HL-60/S4 (cell line): ENCODE data around the gene EWSR1.
"Not testable (repeated sequence)": the region's sequence is repeated elsewhere in the genome, so short reads cannot be mapped to it uniquely, and the experiment has no call there.

Experiments
- in situ Hi-C: fragments of 300-500 bp; cut with MboI; formaldehyde crosslinking; loops from 2 replicates; pipeline ENCODE4 v1.14.3; 2022; ENCODE audit warnings: low sequenced_read_pairs

EWSR1 gene, protein sequence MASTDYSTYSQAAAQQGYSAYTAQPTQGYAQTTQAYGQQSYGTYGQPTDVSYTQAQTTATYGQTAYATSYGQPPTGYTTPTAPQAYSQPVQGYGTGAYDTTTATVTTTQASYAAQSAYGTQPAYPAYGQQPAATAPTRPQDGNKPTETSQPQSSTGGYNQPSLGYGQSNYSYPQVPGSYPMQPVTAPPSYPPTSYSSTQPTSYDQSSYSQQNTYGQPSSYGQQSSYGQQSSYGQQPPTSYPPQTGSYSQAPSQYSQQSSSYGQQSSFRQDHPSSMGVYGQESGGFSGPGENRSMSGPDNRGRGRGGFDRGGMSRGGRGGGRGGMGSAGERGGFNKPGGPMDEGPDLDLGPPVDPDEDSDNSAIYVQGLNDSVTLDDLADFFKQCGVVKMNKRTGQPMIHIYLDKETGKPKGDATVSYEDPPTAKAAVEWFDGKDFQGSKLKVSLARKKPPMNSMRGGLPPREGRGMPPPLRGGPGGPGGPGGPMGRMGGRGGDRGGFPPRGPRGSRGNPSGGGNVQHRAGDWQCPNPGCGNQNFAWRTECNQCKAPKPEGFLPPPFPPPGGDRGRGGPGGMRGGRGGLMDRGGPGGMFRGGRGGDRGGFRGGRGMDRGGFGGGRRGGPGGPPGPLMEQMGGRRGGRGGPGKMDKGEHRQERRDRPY

GRCh38 chr22:29267858-29268510 lies at the start of gene EWSR1, which contains the start of gene RHBDD3:
TSS of gene EWSR1 (plus strand) at chr22:29268268. CDS start at chr22:29268337, 69 bp downstream.
TSS of gene RHBDD3 (minus strand) at chr22:29267981. CDS start at chr22:29265626, 2,355 bp downstream.
- in situ Hi-C loops, result no loop called here

DNA sequence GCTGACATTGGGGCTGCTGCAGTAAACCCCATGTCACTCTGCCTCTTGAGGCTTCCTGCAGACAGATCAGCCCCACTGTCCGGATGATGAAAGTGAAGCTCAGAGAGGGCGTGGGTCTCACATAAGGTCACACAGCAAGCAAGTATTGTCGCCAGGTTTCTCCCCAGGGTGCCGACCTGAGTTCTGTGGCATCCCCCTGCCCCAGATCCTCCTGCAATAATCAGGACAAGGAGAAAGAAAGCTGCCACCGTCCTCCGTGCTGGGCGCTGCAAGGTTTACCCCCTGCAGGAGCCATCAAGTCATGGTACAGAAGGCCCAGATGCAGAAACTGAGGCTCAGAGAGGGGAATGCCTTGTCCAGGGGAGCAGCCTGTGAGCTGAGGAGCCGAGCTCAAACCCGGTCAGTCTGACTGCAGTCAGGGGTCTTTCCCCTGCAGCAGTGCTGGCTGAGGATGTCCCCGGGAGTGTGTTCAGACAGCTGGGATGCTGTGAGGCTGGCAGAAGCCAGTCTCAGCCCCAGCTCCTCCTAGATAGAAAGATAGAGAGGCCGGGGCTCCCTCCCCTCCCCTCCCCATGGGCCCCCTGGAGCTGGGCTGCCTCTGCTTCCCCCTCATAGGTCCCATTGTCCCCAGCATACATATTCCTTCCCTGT lies 49.2 kb upstream of the EWSR1 start:
- in situ Hi-C loops, result no loop called here

GRCh38 chr22:29219409-29219782 lies 48.7 kb upstream of the EWSR1 start:
- in situ Hi-C loops, result not testable (repeated sequence)

DNA sequence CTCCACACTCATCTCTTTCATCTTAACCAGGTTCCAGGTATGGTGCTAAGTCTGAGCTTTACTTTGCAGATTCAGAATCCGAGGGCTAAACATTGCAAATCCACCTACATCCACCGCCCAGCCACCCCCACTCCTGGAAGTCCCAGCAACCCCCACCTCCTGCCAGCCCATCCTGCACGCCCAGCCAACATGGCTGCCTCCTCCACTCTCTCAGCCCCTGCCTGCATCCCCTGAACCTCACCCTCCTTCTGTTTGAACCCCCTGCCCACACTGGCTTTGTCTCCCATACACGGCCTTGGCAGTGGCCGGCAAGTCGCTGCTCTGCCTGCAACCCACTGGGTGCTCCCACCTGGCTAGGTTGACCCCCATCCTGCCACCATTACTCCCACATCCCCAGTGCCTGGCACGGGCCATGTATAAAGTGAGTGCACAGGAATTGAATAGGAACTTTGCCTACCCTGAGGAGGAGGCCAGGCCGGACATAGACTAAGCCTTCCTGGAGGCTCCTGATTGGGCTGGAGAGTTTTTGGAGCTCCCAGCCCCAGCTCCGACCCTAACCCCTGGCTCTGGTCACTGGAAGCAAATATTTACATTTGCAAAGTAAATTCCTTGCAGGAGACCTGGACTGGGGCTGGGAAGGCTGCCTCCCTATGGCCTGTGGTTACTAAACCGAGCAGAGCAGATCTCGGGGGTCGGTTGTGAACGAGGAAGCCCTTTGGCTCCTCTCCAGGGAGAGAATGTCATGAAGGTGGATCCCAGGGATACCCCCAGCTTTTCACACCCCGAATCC lies 48.0 kb upstream of the EWSR1 start:
- in situ Hi-C loops, result no loop called here

- in situ Hi-C loops, result no loop called here
These were observed 43.8 kb upstream of the EWSR1 start for GRCh38 chr22:29224121-29224858.

- in situ Hi-C loops, result loop anchor here (25.0 kb wide), 1 partner anchor 613 kb away; no protein-coding TSS in a partner anchor
These were observed 43.1 kb upstream of the EWSR1 start for GRCh38 chr22:29224859-29225410.

GRCh38 chr22:29225422-29226090 lies 42.5 kb upstream of the EWSR1 start:
- in situ Hi-C loops, result loop anchor here (25.0 kb wide), 1 partner anchor 613 kb away; no protein-coding TSS in a partner anchor

DNA sequence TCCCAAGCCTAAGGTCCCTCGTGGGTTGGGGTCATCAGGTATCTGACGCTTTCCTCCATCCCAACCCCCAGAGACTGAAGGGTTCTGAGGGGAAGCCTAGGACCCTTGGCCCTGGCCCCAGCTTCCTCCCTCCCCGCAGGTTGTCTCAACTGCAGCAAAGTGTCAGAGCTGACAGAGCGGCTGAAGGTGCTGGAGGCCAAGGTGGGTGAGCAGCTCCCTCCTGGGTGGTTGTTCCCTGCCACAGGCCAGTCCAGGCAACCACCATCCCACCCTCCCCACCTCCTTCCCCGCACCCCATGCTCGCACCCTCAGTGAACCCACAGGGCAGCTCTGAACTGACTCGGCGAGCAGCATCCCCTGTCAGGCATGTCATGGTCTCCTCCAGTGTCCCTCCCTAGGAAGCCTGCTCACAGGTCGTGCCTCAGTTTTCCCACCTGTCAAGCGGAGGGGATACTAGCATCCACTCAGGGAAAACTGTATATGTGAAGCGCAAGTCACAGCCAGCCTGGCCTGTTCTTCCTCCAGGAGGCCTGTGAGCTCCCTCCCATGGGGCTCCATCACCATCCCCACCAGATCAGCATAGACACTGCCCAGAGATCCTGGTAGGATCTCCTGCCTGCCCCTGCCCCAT lies 41.6 kb upstream of the EWSR1 start:
- in situ Hi-C loops, result loop anchor here (25.0 kb wide), 1 partner anchor 614 kb away; no protein-coding TSS in a partner anchor

- in situ Hi-C loops, result loop anchor here (25.0 kb wide), 1 partner anchor 619 kb away; no protein-coding TSS in a partner anchor
These were observed 36.8 kb upstream of the EWSR1 start for GRCh38 chr22:29230972-29231875.

DNA sequence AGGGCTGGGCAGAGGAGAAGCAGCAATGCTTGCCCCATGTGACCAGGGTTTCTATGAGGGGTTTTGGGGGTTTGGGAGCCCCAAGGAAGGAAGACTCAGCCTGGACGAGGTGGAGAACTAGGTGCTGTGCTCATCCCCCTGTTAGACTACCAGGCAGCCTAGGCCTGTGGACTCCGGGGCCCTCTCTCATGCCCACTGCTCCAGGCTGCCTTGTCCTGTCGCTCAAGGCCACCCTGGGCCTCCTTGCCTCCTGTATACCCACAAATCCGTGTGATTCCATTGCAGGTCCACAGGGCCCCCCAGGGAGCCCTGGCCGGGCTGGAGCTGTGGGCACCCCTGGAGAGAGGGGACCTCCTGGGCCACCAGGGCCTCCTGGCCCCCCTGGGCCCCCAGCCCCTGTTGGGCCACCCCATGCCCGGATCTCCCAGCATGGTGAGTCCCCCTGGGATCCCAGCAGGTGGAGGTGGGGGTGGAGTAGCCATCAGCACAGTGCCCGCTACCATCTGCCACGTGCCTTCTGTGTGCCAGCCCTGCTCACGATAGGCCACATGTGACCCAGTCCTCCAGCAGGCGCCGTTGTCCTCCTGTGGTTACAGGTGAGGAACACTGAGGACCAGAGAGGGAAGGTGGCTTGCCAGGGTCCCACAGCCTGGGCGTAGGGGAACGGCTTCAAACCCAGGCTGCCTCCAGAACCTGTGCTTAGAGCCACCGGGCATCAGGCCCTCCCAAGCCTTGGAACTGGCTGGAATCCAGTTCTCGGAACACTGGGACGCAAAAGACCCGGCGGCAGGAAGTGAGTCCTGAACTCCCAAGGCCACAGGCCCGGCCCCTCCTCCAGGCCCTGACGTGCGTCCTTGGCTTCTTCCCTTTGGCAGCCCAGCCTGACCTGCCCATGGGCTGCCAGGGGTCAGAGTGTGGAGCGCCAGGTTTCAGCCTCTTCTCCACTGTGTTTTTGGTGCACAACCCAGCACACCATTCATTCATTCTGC lies 35.8 kb upstream of the EWSR1 start:
- in situ Hi-C loops, result loop anchor here (25.0 kb wide), 1 partner anchor 620 kb away; no protein-coding TSS in a partner anchor

- in situ Hi-C loops, result loop anchor here (25.0 kb wide), 1 partner anchor 621 kb away; no protein-coding TSS in a partner anchor
These were observed 34.7 kb upstream of the EWSR1 start for GRCh38 chr22:29233277-29233877.

DNA sequence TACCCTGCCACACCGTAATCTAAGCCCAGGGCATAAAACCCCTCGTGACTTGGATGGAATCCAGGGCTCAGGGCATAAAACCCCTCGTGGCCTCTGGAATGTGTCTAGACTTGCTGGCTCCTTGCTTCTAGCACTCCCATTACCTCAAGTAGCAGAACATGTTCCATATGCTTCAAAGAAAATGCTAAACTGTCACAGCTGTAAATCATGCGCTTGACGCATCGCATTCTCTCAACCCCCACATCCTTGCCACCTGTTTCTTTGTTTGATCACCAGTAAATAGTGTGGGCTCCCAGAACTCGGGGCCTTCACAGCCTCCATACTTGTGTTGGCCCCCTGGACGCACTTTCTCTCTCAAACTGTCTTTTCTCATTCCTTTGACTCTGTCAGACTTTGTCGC lies 27.6 kb upstream of the EWSR1 start:
- in situ Hi-C loops, result loop anchor here (10.0 to 25.0 kb wide), 2 partner anchors 386 to 628 kb away; no protein-coding TSS in a partner anchor

DNA sequence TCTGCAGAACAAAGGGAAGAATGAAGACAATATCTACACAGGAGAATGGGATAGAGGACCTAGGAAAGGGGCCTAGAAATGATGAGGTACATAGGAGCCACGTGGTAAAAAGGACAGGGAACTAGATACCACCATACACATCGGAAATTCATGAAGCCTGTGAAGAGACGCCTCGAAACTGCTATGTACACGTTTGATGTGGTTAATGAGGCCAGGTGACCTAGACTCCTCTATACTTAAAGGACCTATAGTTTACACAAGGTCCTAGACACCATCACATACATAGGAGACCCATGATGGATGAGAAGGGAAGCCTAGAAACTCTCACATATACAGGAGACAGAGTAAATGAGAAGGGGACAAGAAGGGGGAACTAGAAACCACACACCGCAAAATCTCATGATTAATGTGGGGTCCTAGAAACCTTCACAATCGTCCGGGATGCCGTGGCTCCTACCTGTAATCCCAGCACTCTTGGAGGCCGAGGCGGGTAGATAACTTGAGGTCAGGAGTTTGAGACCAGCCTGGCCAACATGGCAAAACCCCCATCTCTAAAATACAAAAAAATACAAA lies 24.1 kb upstream of the EWSR1 start:
- in situ Hi-C loops, result loop anchor here (10.0 to 25.0 kb wide), 2 partner anchors 389 to 632 kb away; no protein-coding TSS in a partner anchor

GRCh38 chr22:29244785-29245625 lies 23.1 kb upstream of the EWSR1 start:
- in situ Hi-C loops, result loop anchor here (10.0 to 25.0 kb wide), 2 partner anchors 390 to 633 kb away; no protein-coding TSS in a partner anchor
